AG04449 (cell line): ENCODE results near the gene FLT1.

Experiments used
- CTCF ChIA-PET: fragments of 350-600 bp; formaldehyde crosslinking; extraction: SDS; loops from one replicate; lab custom pipeline; 2021; ENCODE audit warnings: antibody characterized with exemption; lab: Yijun Ruan, JAX
- POLR2A ChIA-PET: fragments of 400-600, 350-600 bp; formaldehyde crosslinking; extraction: SDS; loops from one replicate; lab custom pipeline; 2020; ENCODE audit warnings: antibody characterized with exemption, inconsistent platforms; lab: Yijun Ruan, JAX
- DNase-seq: peaks from one replicate; pipeline ENCODE4 v3.0.0-alpha.2; 2010; ENCODE audit warnings: low read depth, low spot score
- H3K4me3 ChIP-seq: 2 replicates; pipeline ENCODE4 v1.5.1; 2011; ENCODE audit warnings: low read depth, mild to moderate bottlenecking, control low read depth, low read length
- CTCF ChIP-seq: IDR thresholded peaks from one replicate; pipeline ENCODE4 v1.5.1; 2011; ENCODE audit warnings: mild to moderate bottlenecking, moderate library complexity, low read length, control low read depth, inconsistent platforms; ENCODE audit not compliant: insufficient read depth; ENCODE audit errors: missing control alignments

FLT1 gene

GRCh38 chr13:28333204-28333881 lies 161.6 kb downstream of the FLT1 start:
- no peak overlapping the region for H3K4me3 ChIP-seq
- CTCF ChIA-PET, result interaction anchor here (1.1 to 7.8 kb wide), 3 partner anchors 9 to 303 kb away, joined by 3 to 58 read pairs (median 8); no protein-coding TSS in a partner anchor
- DNase-seq, result no peak
- POLR2A ChIA-PET, result no interaction called here
- TF ChIP-seq CTCF, result no peak

- CTCF ChIA-PET, result interaction anchor here (0.9 to 1.7 kb wide), 5 partner anchors 8 to 309 kb away, joined by 3 to 8 read pairs (median 4); no protein-coding TSS in a partner anchor
Measured at GRCh38 chr13:28329395-28330158, 165.4 kb downstream of the FLT1 start.

DNA sequence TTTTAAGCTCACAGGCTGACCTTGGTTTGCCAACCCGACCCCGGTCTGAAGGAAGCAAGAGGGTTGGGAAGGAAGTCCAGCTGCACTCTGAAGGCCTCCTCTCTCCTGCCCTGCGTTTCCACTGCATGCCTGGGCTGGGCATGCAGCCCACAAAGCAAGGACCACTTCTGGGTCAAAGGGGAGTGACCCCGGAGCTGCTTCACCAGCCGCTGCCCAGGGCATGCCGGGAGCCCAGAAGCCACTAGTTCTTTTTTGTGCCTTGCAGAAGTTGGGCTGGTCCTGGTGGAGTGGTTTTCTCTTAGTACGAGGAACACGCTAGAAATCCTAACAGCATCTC lies 166.7 kb downstream of the FLT1 start:
- H3K4me3 ChIP-seq, result no peak overlapping the region
- CTCF ChIA-PET, result interaction anchor here (0.6 to 1.7 kb wide), 6 partner anchors 10 to 470 kb away, joined by 3 to 8 read pairs (median 4); no protein-coding TSS in a partner anchor
- POLR2A ChIA-PET, result no interaction called here
- no peak for TF ChIP-seq CTCF
- no peak for DNase-seq

More at GRCh38 chr13:28329395-28330158, 165.4 kb downstream of the FLT1 start:
- DNase-seq, result peak; percentile 85
- no peak overlapping the region for H3K4me3 ChIP-seq
- no peak for TF ChIP-seq CTCF
- POLR2A ChIA-PET, result no interaction called here

DNA sequence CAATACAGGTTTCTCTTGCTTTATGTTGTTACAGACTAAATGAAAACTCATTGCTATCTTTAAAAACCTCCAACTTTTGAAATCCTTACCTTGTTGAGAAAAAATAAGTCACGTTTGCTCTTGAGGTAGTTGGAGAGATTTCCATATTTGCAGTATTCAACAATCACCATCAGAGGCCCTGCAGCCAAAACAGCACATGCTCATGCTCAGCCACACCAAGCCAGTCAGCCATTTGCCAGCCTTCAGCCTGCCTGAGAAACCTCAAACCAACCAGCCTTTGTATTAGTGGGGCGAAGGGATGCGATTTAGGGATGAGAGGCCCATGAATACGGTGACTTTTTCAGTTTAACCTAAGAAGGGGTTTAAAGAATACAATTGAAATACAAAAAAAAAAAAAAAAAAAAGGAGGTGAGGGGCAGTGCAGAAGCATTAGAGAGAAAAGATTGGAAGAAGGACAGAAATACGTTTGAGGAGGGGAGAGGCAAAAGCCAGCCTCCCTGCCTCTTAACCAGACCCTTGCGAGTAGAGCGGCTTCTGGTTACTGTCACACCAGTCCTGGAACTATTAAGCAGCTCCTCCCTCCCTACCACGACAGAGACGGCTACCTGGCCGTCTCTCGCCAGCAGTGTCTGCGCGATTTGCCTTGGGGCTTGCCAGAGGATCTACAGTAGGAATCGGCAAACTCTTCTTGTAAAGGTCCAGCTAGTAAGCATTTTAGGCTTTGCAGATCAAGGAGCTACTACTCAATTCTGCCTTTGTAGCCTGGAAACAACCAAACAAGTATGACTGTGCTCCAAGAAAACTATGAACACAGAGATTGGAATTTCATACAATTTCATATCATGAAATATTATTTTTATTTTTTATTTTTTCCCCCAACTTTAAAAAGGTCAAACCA lies 167.3 kb downstream of the FLT1 start:
- no peak for DNase-seq
- H3K4me3 ChIP-seq, result no peak overlapping the region
- POLR2A ChIA-PET, result no interaction called here
- TF ChIP-seq CTCF, result no peak
- CTCF ChIA-PET, result interaction anchor here (0.6 to 3.8 kb wide), 7 partner anchors 10 to 471 kb away, joined by 3 to 28 read pairs (median 4); no protein-coding TSS in a partner anchor

DNA sequence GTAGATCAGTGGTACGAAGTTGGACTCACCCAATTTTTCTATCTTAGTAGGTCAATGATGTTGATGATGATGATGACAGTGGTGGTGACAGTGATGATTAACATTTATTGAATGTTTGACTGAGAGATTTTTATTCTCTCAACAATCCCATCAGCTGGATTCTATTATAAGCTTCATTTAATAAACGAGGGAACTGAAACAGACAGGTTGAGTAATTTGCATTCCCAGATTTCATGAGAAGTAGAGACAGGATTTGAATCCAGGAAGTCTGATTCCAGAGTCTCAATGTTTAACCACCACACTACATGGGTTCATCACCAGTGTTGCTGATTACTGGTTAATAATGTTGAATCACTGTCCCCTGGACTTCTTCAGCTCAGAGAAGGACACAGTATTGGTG lies 168.9 kb downstream of the FLT1 start:
- TF ChIP-seq CTCF, result no peak
- ChIA-PET CTCF (interaction anchor here (0.6 to 4.9 kb wide), 13 partner anchors 10 to 471 kb away, joined by 3 to 85 read pairs (median 5); partner anchors contain the start of gene POMP), POLR2A (no interaction called here)
- no peak overlapping the region for H3K4me3 ChIP-seq
- no peak for DNase-seq
